H1 (cell line): ENCODE results near the gene TNS3. TPM values are rescaled to one million over a fixed set of nuclear protein-coding genes. Genes with fewer than 3 reads are reported as not detected.

Experiments
- CTCF ChIA-PET: fragments of 300-600 bp; sonication (Branson Sonifier 250); formaldehyde crosslinking; loops from one replicate; lab custom pipeline; 2021; ENCODE audit not compliant: partially characterized antibody; lab: Charles Lee
- POLR2A ChIA-PET: fragments of 300-600 bp; sonication (Branson Sonifier 250); formaldehyde crosslinking; loops from one replicate; lab custom pipeline; 2021; ENCODE audit warnings: inconsistent platforms; ENCODE audit not compliant: partially characterized antibody; lab: Charles Lee
- DNase-seq, 2 experiments: peaks; one replicate each; pipeline versions ENCODE4 v3.0.0 to v3.0.0-alpha.2; 2010 to 2022; ENCODE audit warnings: low spot score in 2 of 2, low read depth in 1 of 2, mixed read lengths in 1 of 2
- FAIRE-seq: peaks from 2 replicates; lab custom pipeline; 2011; peaks lifted over from hg19 to GRCh38; lab: Jason Lieb, UNC
- H2AFZ ChIP-seq: 2 replicates; pipeline ENCODE4 v1.8.1; 2012; ENCODE audit warnings: low read length, inconsistent platforms
- H2AK5ac ChIP-seq: 2 replicates; pipeline ENCODE4 v1.6.1; 2013; ENCODE audit warnings: low read depth, low read length
- H2BK120ac ChIP-seq: replicated peaks from 2 replicates; pipeline ENCODE3; 2013; ENCODE audit warnings: low read depth, low read length, inconsistent platforms
- H2BK12ac ChIP-seq: 2 replicates; pipeline ENCODE4 v1.6.1; 2013; ENCODE audit warnings: low read depth, low read length
- H2BK15ac ChIP-seq: 2 replicates; pipeline ENCODE4 v1.6.1; 2013; ENCODE audit warnings: low read length
- H2BK20ac ChIP-seq: 2 replicates; pipeline ENCODE4 v1.6.1; 2013; ENCODE audit warnings: low read length
- H2BK5ac ChIP-seq: 2 replicates; pipeline ENCODE4 v1.6.1; 2013; ENCODE audit warnings: low read depth, low read length
- H3K14ac ChIP-seq: 2 replicates; pipeline ENCODE4 v1.6.1; 2013; ENCODE audit warnings: inconsistent platforms; ENCODE audit not compliant: insufficient read length
- H3K18ac ChIP-seq: 2 replicates; pipeline ENCODE4 v1.6.1; 2013; ENCODE audit warnings: low read length; ENCODE audit errors: extremely low read depth
- H3K23ac ChIP-seq: 2 replicates; pipeline ENCODE4 v1.6.1; 2013; ENCODE audit warnings: inconsistent platforms; ENCODE audit not compliant: insufficient read length
- H3K23me2 ChIP-seq: 2 replicates; pipeline ENCODE4 v1.6.1; 2013; ENCODE audit warnings: low read depth, low read length
- H3K27ac ChIP-seq: 2 replicates; pipeline ENCODE4 v1.6.1; 2011; ENCODE audit warnings: low read depth, low read length, inconsistent platforms
- H3K27me3 ChIP-seq, 4 experiments: replicated peaks in 1 of 4; 1 replicate in 1 of 4; 2 replicates in 3 of 4; pipeline versions ENCODE4 v1.6.1 to v1.8.1; 2011 to 2013; ENCODE audit warnings: low read length in 3 of 4, mild to moderate bottlenecking in 3 of 4, inconsistent platforms in 2 of 4, mixed read lengths in 2 of 4, moderate library complexity in 1 of 4; ENCODE audit not compliant: control insufficient read depth in 3 of 4, insufficient read depth in 3 of 4; ENCODE audit errors: extremely low read depth in 1 of 4
- H3K36me3 ChIP-seq, 4 experiments: 2 replicates each; pipeline versions ENCODE4 v1.6.1 to v1.8.1; 2011 to 2013; ENCODE audit warnings: mild to moderate bottlenecking in 4 of 4, low read length in 3 of 4, moderate library complexity in 2 of 4, control low read depth in 1 of 4, inconsistent platforms in 1 of 4; ENCODE audit not compliant: insufficient read depth in 4 of 4, control insufficient read depth in 2 of 4
- H3K4ac ChIP-seq: replicated peaks from 2 replicates; pipeline ENCODE3; 2013; ENCODE audit warnings: low read length, low read depth, mixed read lengths, inconsistent platforms; ENCODE audit not compliant: insufficient read length
- H3K4me1 ChIP-seq, 4 experiments: replicated peaks in 1 of 4; 1 replicate in 1 of 4; 2 replicates in 3 of 4; pipeline versions ENCODE4 v1.6.1 to v1.8.1; 2011 to 2013; ENCODE audit warnings: low read length in 3 of 4, inconsistent platforms in 2 of 4, mixed read lengths in 1 of 4; ENCODE audit not compliant: insufficient read depth in 4 of 4, control insufficient read depth in 3 of 4
- H3K4me2 ChIP-seq, 2 experiments: 2 replicates each; pipeline versions ENCODE4 v1.6.1 to v1.8.1; 2011 to 2013; ENCODE audit warnings: low read depth in 2 of 2, low read length in 2 of 2, control low read depth in 1 of 2, inconsistent platforms in 1 of 2, mild to moderate bottlenecking in 1 of 2; ENCODE audit not compliant: insufficient read depth in 1 of 2
- H3K4me3 ChIP-seq, 4 experiments: fragments of 200-600, 300-600 bp in 1 of 4; sonication (generic), shearing (Covaris generic), sonication (Bioruptor Twin) in 1 of 4; 2 replicates each; pipeline versions ENCODE4 v1.5.1 to v1.8.1; 2011 to 2016; ENCODE audit warnings: low read length in 4 of 4, low read depth in 3 of 4, control low read depth in 2 of 4, inconsistent platforms in 2 of 4, mild to moderate bottlenecking in 2 of 4, mixed read lengths in 1 of 4, moderate library complexity in 1 of 4; ENCODE audit not compliant: insufficient read depth in 2 of 4; ENCODE audit errors: extremely low read depth in 1 of 4
- H3K56ac ChIP-seq: replicated peaks from 2 replicates; pipeline ENCODE3; 2013; ENCODE audit warnings: low read depth, mild to moderate bottlenecking, mixed read lengths, low read length, inconsistent platforms; ENCODE audit not compliant: insufficient read length
- H3K79me1 ChIP-seq: 2 replicates; pipeline ENCODE4 v1.6.1; 2013; ENCODE audit warnings: low read depth, low read length, control low read depth
- H3K79me2 ChIP-seq, 2 experiments: 2 replicates each; pipeline versions ENCODE4 v1.6.1 to v1.8.1; 2012 to 2013; ENCODE audit warnings: low read length in 2 of 2, mild to moderate bottlenecking in 2 of 2, inconsistent platforms in 1 of 2; ENCODE audit not compliant: insufficient read depth in 2 of 2, control insufficient read depth in 1 of 2
- H3K9ac ChIP-seq, 4 experiments: replicated peaks in 1 of 4; 1 replicate in 1 of 4; 2 replicates in 3 of 4; pipeline versions ENCODE4 v1.6.1 to v1.8.1; 2011 to 2013; ENCODE audit warnings: low read depth in 3 of 4, low read length in 3 of 4, control low read depth in 2 of 4, mild to moderate bottlenecking in 2 of 4, moderate library complexity in 2 of 4, inconsistent platforms in 1 of 4; ENCODE audit errors: extremely low read depth in 1 of 4
- H3K9me3 ChIP-seq, 2 experiments: 2 replicates each; pipeline versions ENCODE4 v1.6.1 to v1.8.1; 2012 to 2013; ENCODE audit warnings: mild to moderate bottlenecking in 2 of 2, moderate library complexity in 2 of 2, control low read depth in 1 of 2, inconsistent platforms in 1 of 2, low read depth in 1 of 2, low read length in 1 of 2, mixed read lengths in 1 of 2; ENCODE audit not compliant: insufficient read depth in 2 of 2
- H4K20me1 ChIP-seq, 2 experiments: replicated peaks in 1 of 2; 2 replicates each; pipeline versions ENCODE3 to v1.8.1; 2011 to 2013; ENCODE audit warnings: inconsistent platforms in 2 of 2, low read length in 2 of 2, mild to moderate bottlenecking in 1 of 2; ENCODE audit not compliant: insufficient read depth in 2 of 2, control insufficient read depth in 1 of 2
- H4K5ac ChIP-seq: 2 replicates; pipeline ENCODE4 v1.6.1; 2013; ENCODE audit warnings: low read length, low read depth, mixed read lengths, inconsistent platforms; ENCODE audit not compliant: insufficient read length
- H4K8ac ChIP-seq: 2 replicates; pipeline ENCODE4 v1.8.0; 2013; ENCODE audit warnings: mild to moderate bottlenecking, moderate library complexity, low read length, inconsistent platforms; ENCODE audit not compliant: insufficient read depth; ENCODE audit errors: extremely low read depth
- H4K91ac ChIP-seq: replicated peaks from 2 replicates; pipeline ENCODE3; 2013; ENCODE audit warnings: low read length, mixed read lengths, inconsistent platforms; ENCODE audit not compliant: insufficient read length
- CTBP2 ChIP-seq: IDR thresholded peaks from 2 replicates; pipeline ENCODE4 v1.7.0; 2011; ENCODE audit warnings: borderline replicate concordance, mild to moderate bottlenecking, moderate library complexity, mixed read lengths, low read length; ENCODE audit not compliant: insufficient read depth, insufficient read length
- HDAC2 ChIP-seq, 2 experiments: fragments of 300-600 bp in 1 of 2; sonication (generic) in 1 of 2; IDR thresholded peaks; 2 replicates each; pipeline ENCODE4 v1.6.1; 2011 to 2012; ENCODE audit warnings: low read depth in 2 of 2, low read length in 2 of 2, mild to moderate bottlenecking in 2 of 2, moderate library complexity in 2 of 2, borderline replicate concordance in 1 of 2, inconsistent platforms in 1 of 2
- HDAC6 ChIP-seq: IDR thresholded peaks from one replicate; pipeline ENCODE4 v1.7.1; 2012; ENCODE audit warnings: low read depth, mild to moderate bottlenecking, inconsistent platforms, low read length, moderate library complexity
- JUN ChIP-seq: IDR thresholded peaks from 2 replicates; pipeline ENCODE4 v1.6.1; 2011; ENCODE audit warnings: low read depth, mild to moderate bottlenecking, improper control_type of control experiment, low read length
- JUND ChIP-seq: IDR thresholded peaks from 2 replicates; pipeline ENCODE4 v1.6.1; 2011; ENCODE audit warnings: mild to moderate bottlenecking, improper control_type of control experiment, low read length
- RBBP5 ChIP-seq: IDR thresholded peaks from 2 replicates; pipeline ENCODE4 v1.7.1; 2012; ENCODE audit warnings: low read depth, mild to moderate bottlenecking, inconsistent platforms, low read length, moderate library complexity, borderline replicate concordance
- RFX5 ChIP-seq: IDR thresholded peaks from 2 replicates; pipeline ENCODE4 v1.6.1; 2011; ENCODE audit warnings: low read depth, low read length, improper control_type of control experiment, borderline replicate concordance
- RXRA ChIP-seq: IDR thresholded peaks from 2 replicates; pipeline ENCODE4 v1.6.1; 2011; ENCODE audit warnings: low read depth, mild to moderate bottlenecking, low read length, moderate library complexity; ENCODE audit not compliant: insufficient read depth
- TCF12 ChIP-seq: IDR thresholded peaks from 2 replicates; pipeline ENCODE4 v1.6.1; 2011; ENCODE audit warnings: low read depth, mild to moderate bottlenecking, low read length
- WGBS, 2 experiments: shearing (Covaris generic) in 1 of 2; methylation state at CpG; one replicate each; pipeline versions ENCODE4 v1.1.6 to v1.1.7; 2013 to 2015; ENCODE audit warnings: low lambda C conversion rate in 2 of 2, mixed read lengths in 2 of 2, inconsistent platforms in 1 of 2, low coverage in 1 of 2, missing lambda C conversion rate in 1 of 2; ENCODE audit not compliant: insufficient replicate concordance in 2 of 2, insufficient coverage in 1 of 2, insufficient read length in 1 of 2; ENCODE audit errors: extremely low coverage in 1 of 2, missing lambda C conversion rate in 1 of 2; 5-methylcytosine and 5-hydroxymethylcytosine counted together
- polyA plus RNA-seq, 7 experiments: library from polyadenylated mRNA; depleted of rRNA in 3 of 7; stranded (reverse) in 5 of 7; unstranded in 2 of 7; fragments of >200 nt in 5 of 7; fragments of 200-250 nt in 2 of 7; gene quantifications; 1 replicate in 5 of 7; 2 replicates in 1 of 7; 4 replicates in 1 of 7; pipeline versions ENCODE4 v1.2.1 to v1.2.3, GENCODE V29; 2011 to 2013; ENCODE audit warnings: missing spikeins in 2 of 7, mixed read lengths in 2 of 7
- total RNA-seq: library from RNA; stranded (reverse); fragmentation: NEBNext Ultra II Directional; extraction: Animal tissue kit (Norgen Biotek cat#: 25700); gene quantifications from 2 replicates; pipeline ENCODE4 v1.2.1, GENCODE V29; 2021
- TF ChIP-seq, protein P1 (sequence below): IDR thresholded peaks from 2 replicates; pipeline ENCODE4 v1.6.1; 2011; ENCODE audit warnings: low read length, improper control_type of control experiment

TNS3 gene
- total and polyA plus RNA-seq, 2 of the 8 experiments (the other 6 are each of a cell fraction or from before 2014, with no cell fraction given) = 11.9 to 24.2 TPM

- H4K20me1 ChIP-seq = no peaks in the 10 kb centered on the region
- CTCF ChIA-PET = interaction anchor here (0.9 to 1.4 kb wide), 3 partner anchors 15 to 670 kb away, joined by 3 to 4 read pairs (median 3); no protein-coding TSS in a partner anchor
- H3K79me1 ChIP-seq = no peaks in the 10 kb centered on the region
- H4K91ac ChIP-seq = no peak overlapping the region
- no peaks in the 10 kb centered on the region for H3K27me3 ChIP-seq
- DNase-seq = no peak
- no peak overlapping the region for H3K4ac ChIP-seq
- H2BK120ac ChIP-seq = no peak overlapping the region
- no peak overlapping the region for H4K5ac ChIP-seq
- H2BK20ac ChIP-seq = no peak overlapping the region
- no peaks in the 10 kb centered on the region for H3K36me3 ChIP-seq
- POLR2A ChIA-PET = no interaction called here
- no peaks in the 10 kb centered on the region; a peak in 1 of 4 replicates for H3K9me3 ChIP-seq
- H3K79me2 ChIP-seq = no peaks in the 10 kb centered on the region
- H3K4me3 ChIP-seq = no peak overlapping the region
- 84% methylated on average over 7 of the region's 7 CpGs; no CpG with 5 or more reads in 1 of the 2 experiments for WGBS, 2 experiments
- H4K8ac ChIP-seq = no peak overlapping the region
- H3K4me2 ChIP-seq = no peak overlapping the region
- no peak overlapping the region for H3K18ac ChIP-seq
- H3K27ac ChIP-seq = no peak overlapping the region
- no peak overlapping the region for H2BK12ac ChIP-seq
- no peak overlapping the region for H3K56ac ChIP-seq
- no peak overlapping the region for H2BK15ac ChIP-seq
- FAIRE-seq = no peak
- no peak overlapping the region for H2AFZ ChIP-seq
- no peak overlapping the region for H3K14ac ChIP-seq
- H3K23ac ChIP-seq = no peak overlapping the region
- no peaks in the 10 kb centered on the region for H3K4me1 ChIP-seq
- H2BK5ac ChIP-seq = no peak overlapping the region
- no peak overlapping the region for H2AK5ac ChIP-seq
- H3K23me2 ChIP-seq = peaks cover 2% of the 10 kb centered on the region; the same call in 1 of the 2 replicates
- H3K9ac ChIP-seq = no peak overlapping the region
- TF ChIP-seq, protein P1, sequence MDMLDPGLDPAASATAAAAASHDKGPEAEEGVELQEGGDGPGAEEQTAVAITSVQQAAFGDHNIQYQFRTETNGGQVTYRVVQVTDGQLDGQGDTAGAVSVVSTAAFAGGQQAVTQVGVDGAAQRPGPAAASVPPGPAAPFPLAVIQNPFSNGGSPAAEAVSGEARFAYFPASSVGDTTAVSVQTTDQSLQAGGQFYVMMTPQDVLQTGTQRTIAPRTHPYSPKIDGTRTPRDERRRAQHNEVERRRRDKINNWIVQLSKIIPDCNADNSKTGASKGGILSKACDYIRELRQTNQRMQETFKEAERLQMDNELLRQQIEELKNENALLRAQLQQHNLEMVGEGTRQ = no peak
- TF ChIP-seq RXRA (no peak), HDAC6 (no peak), HDAC2 (IDR thresholded peaks at IDR 0.05; ENCODE audit: borderline replicate concordance in 1 of 2, low read depth in 2 of 2, low read length in 2 of 2) (no peak), RBBP5 (no peak), CTBP2 (no peak), TCF12 (no peak), JUND (no peak), RFX5 (no peak), JUN (no peak)
Observed at GRCh38 chr7:47268851-47269836, 312.8 kb downstream of the TNS3 start.
